ENCODE data around the gene EGFLAM. TPM values are rescaled to one million over a fixed set of nuclear protein-coding genes. Genes with fewer than 3 reads are reported as not detected.
A peak's percentile ranks its signal among the peaks of the same experiment; 100 is the strongest.

The EGFLAM gene
- total and polyA plus RNA-seq, 2 donors (not counting 3 experiments of a cell fraction or from before 2014, with no cell fraction given): 1.2 to 2.7 TPM

DNA sequence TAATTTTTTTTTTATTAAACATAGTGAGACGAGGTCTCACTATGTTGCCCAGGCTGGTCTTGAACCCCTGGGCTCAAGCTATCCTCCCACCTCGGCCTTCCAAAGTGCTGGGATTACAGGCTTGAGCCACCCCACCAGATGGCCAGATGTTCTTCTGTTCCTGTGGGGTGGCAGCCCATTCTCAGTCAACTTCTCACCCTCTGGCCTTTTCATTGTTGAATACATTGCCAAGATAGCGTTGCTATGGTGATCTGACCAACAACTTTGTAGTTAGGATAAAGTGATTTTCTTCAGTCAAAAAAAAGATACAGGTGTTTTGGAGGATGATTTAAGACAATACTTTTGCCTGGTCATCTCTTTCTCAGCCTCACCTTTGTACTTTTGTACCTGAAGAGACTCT is 109.1 kb downstream of the EGFLAM start:
- ChIA-PET POLR2A (no interaction called here), CTCF (interaction anchor here (1.1 to 1.3 kb wide), 3 partner anchors 10 to 443 kb away, joined by 3 to 7 read pairs (median 3); no protein-coding TSS in a partner anchor)
- TF ChIP-seq CTCF (IDR thresholded peaks at IDR 0.05; ENCODE audit: extremely low read depth in 1 of 2, insufficient read depth in 1 of 2, low read depth in 1 of 2, low read length in 2 of 2) (no peak), GATA2 (IDR thresholded peaks at IDR 0.05; ENCODE audit: insufficient read depth, insufficient read length, low read depth, low read length) (no peak), EZH2 (IDR thresholded peaks at IDR 0.05; ENCODE audit: borderline replicate concordance, low read depth, low read length, severe bottlenecking) (no peak), MYC (IDR thresholded peaks at IDR 0.05; ENCODE audit: low read depth, low read length) (no peak), JUN (IDR thresholded peaks at IDR 0.05; ENCODE audit: borderline replicate concordance, insufficient read depth, insufficient read length, low read depth) (no peak), FOS (IDR thresholded peaks at IDR 0.05; ENCODE audit: borderline replicate concordance, insufficient read depth, low read length) (no peak), POLR2AphosphoS5 (IDR thresholded peaks at IDR 0.05; ENCODE audit: insufficient read depth, low read depth, low read length) (no peak), POLR2A (IDR thresholded peaks at IDR 0.05; ENCODE audit: low read depth, low read length) (no peak)
- TF ChIP-seq, protein P1, sequence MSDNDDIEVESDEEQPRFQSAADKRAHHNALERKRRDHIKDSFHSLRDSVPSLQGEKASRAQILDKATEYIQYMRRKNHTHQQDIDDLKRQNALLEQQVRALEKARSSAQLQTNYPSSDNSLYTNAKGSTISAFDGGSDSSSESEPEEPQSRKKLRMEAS (IDR thresholded peaks at IDR 0.05; ENCODE audit: insufficient read depth, insufficient read length): no peak
- no peaks in the 10 kb centered on the region for H3K4me1 ChIP-seq (ENCODE audit: control insufficient read depth, extremely low read depth, insufficient read depth, low read length)
- no peak overlapping the region for H3K4me3 ChIP-seq (replicated peaks in 1 of 3; ENCODE audit: insufficient read depth in 1 of 3, low read depth in 1 of 3, low read length in 3 of 3)
- dilution Hi-C loops (cut with MboI; ENCODE audit: extremely low pct_ligation_motif_present, low sequenced_read_pairs): no loop called here
- no peaks in the 10 kb centered on the region for H3K9me1 ChIP-seq (replicated peaks; ENCODE audit: control insufficient read depth, extremely low read depth, insufficient read depth, low read length)
- no peak overlapping the region for H3K4me2 ChIP-seq (ENCODE audit: insufficient read depth, low read length)
- FAIRE-seq: peak; percentile 8
- no peak overlapping the region for H3K9ac ChIP-seq (replicated peaks; ENCODE audit: extremely low read depth, insufficient read depth, low read length)
- BruUV-seq (replicated peaks): no TSS peak
- H3K9me3 ChIP-seq (replicated peaks; ENCODE audit: control insufficient read depth, insufficient read depth, low read length): no peaks in the 10 kb centered on the region
- no peak overlapping the region for H3K27ac ChIP-seq (ENCODE audit: insufficient read depth, low read depth, low read length)
- no peak overlapping the region for H2AFZ ChIP-seq (ENCODE audit: low read depth, low read length)
- H3K36me3 ChIP-seq (ENCODE audit: control insufficient read depth in 2 of 2, extremely low read depth in 1 of 2, insufficient read depth in 2 of 2, low read length in 2 of 2): no peaks in the 10 kb centered on the region
- intact Hi-C loops (cut with micrococcal nuclease): no loop called here
- H3K27me3 ChIP-seq (ENCODE audit: control insufficient read depth in 2 of 2, insufficient read depth in 2 of 2, low read length in 2 of 2): peaks cover 8 to 24% of the 10 kb centered on the region in 2 experiments
- DNase-seq (ENCODE audit: low read depth, low spot score): no peak
- no peaks in the 10 kb centered on the region for H3K79me2 ChIP-seq (ENCODE audit: control insufficient read depth, insufficient read depth, low read length)
- H4K20me1 ChIP-seq (replicated peaks; ENCODE audit: control insufficient read depth, extremely low read depth, insufficient read depth, low read length): no peaks in the 10 kb centered on the region
